CD14-positive monocyte (primary cell): ENCODE results near the gene SRRM5. TPM values are rescaled to one million over a fixed set of nuclear protein-coding genes. Genes with fewer than 3 reads are reported as not detected.
"Not testable (repeated sequence)": the region's sequence is repeated elsewhere in the genome, so short reads cannot be mapped to it uniquely, and the experiment has no call there.

ENCODE experiments used
- DNase-seq, 3 donors: peaks; one replicate each; pipeline ENCODE4 v3.0.0-alpha.2; 2011 to 2022
- H2AFZ ChIP-seq: 2 replicates; pipeline ENCODE4 v1.6.0; 2012; ENCODE audit warnings: mild to moderate bottlenecking, low read depth, low read length, inconsistent platforms; ENCODE audit not compliant: insufficient read depth, poor library complexity, severe bottlenecking
- H3K27ac ChIP-seq, 2 donors: 1 replicate in 1 of 2; 2 replicates in 1 of 2; pipeline ENCODE4 v1.5.1; 2012 to 2013; ENCODE audit warnings: low read length in 2 of 2, control low read depth in 1 of 2, inconsistent platforms in 1 of 2, low read depth in 1 of 2, mild to moderate bottlenecking in 1 of 2
- H3K27me3 ChIP-seq, 2 donors: one replicate each; pipeline versions ENCODE4 v1.6.0 to v1.6.1; 2011 to 2013; ENCODE audit warnings: low read length in 2 of 2; ENCODE audit not compliant: control insufficient read depth in 2 of 2, insufficient read depth in 2 of 2
- H3K36me3 ChIP-seq, 2 donors: replicated peaks in 1 of 2; 1 replicate in 1 of 2; 2 replicates in 1 of 2; pipeline versions ENCODE4 v1.5.1 to v1.6.1; 2012 to 2013; ENCODE audit warnings: low read length in 2 of 2, control low read depth in 1 of 2, inconsistent platforms in 1 of 2, mild to moderate bottlenecking in 1 of 2; ENCODE audit not compliant: insufficient read depth in 2 of 2, control insufficient read depth in 1 of 2
- H3K4me1 ChIP-seq, 2 donors: 1 replicate in 1 of 2; 2 replicates in 1 of 2; pipeline versions ENCODE4 v1.5.1 to v1.6.1; 2012 to 2013; ENCODE audit warnings: low read length in 2 of 2, control low read depth in 1 of 2, inconsistent platforms in 1 of 2, mild to moderate bottlenecking in 1 of 2, moderate library complexity in 1 of 2; ENCODE audit not compliant: insufficient read depth in 2 of 2, control insufficient read depth in 1 of 2
- H3K4me2 ChIP-seq: replicated peaks from 2 replicates; pipeline ENCODE3; 2012; ENCODE audit warnings: low read length, moderate library complexity, mild to moderate bottlenecking; ENCODE audit not compliant: poor library complexity, severe bottlenecking; ENCODE audit errors: extremely low read depth
- H3K4me3 ChIP-seq, 3 experiments: fragments of 200-600 bp in 1 of 3; sonication (generic) in 1 of 3; replicated peaks in 1 of 3; 1 replicate in 2 of 3; 2 replicates in 1 of 3; pipeline ENCODE4 v1.5.1; 2011 to 2013; ENCODE audit warnings: low read length in 3 of 3, mild to moderate bottlenecking in 3 of 3, control low read depth in 2 of 3, low read depth in 2 of 3, inconsistent platforms in 1 of 3, moderate library complexity in 1 of 3
- H3K79me2 ChIP-seq: 2 replicates; pipeline ENCODE4 v1.6.0; 2012; ENCODE audit warnings: mild to moderate bottlenecking, control low read depth, inconsistent platforms, low read length, moderate library complexity; ENCODE audit not compliant: insufficient read depth
- H3K9ac ChIP-seq: 2 replicates; pipeline ENCODE4 v1.6.0; 2017; ENCODE audit warnings: low read length, mild to moderate bottlenecking; ENCODE audit not compliant: insufficient read depth, poor library complexity, severe bottlenecking
- H3K9me3 ChIP-seq, 2 donors: replicated peaks in 1 of 2; 1 replicate in 1 of 2; 2 replicates in 1 of 2; pipeline versions ENCODE4 v1.5.1 to v1.6.1; 2012 to 2013; ENCODE audit warnings: low read length in 2 of 2, control low read depth in 1 of 2; ENCODE audit not compliant: control insufficient read depth in 1 of 2, insufficient read depth in 1 of 2
- H4K20me1 ChIP-seq: 2 replicates; pipeline ENCODE4 v1.6.0; 2012; ENCODE audit warnings: mild to moderate bottlenecking, low read length, control low read depth, moderate library complexity; ENCODE audit not compliant: insufficient read depth
- H3K27ac Mint-ChIP-seq, 7 donors: one replicate each; pipeline ENCODE4 v1.8.0; 2020; ENCODE audit warnings: mild to moderate bottlenecking in 7 of 7, mixed read lengths in 7 of 7, moderate library complexity in 6 of 7, inconsistent platforms in 2 of 7
- H3K27me3 Mint-ChIP-seq, 3 donors: one replicate each; pipeline ENCODE4 v1.8.0; 2021 to 2022; ENCODE audit warnings: low read depth in 3 of 3, mild to moderate bottlenecking in 3 of 3, mixed read lengths in 3 of 3, moderate library complexity in 3 of 3, inconsistent platforms in 1 of 3
- H3K36me3 Mint-ChIP-seq, 2 donors: one replicate each; pipeline ENCODE4 v1.8.0; 2020; ENCODE audit warnings: mixed read lengths in 2 of 2, inconsistent platforms in 1 of 2, mild to moderate bottlenecking in 1 of 2
- H3K4me1 Mint-ChIP-seq: one replicate; pipeline ENCODE4 v1.8.0; 2020; ENCODE audit warnings: mild to moderate bottlenecking, mixed read lengths
- H3K4me3 Mint-ChIP-seq, 2 donors: one replicate each; pipeline ENCODE4 v1.8.0; 2020; ENCODE audit warnings: mild to moderate bottlenecking in 2 of 2, mixed read lengths in 2 of 2, moderate library complexity in 1 of 2
- H3K9me3 Mint-ChIP-seq, 7 donors: one replicate each; pipeline ENCODE4 v1.8.0; 2020 to 2022; ENCODE audit warnings: mixed read lengths in 7 of 7, mild to moderate bottlenecking in 6 of 7, moderate library complexity in 6 of 7, inconsistent platforms in 2 of 7
- WGBS: methylation state at CpG from one replicate; pipeline ENCODE4 v1.1.5; 2013; ENCODE audit warnings: missing lambda C conversion rate; ENCODE audit not compliant: insufficient coverage; 5-methylcytosine and 5-hydroxymethylcytosine counted together
- intact Hi-C, 2 donors: fragments of 100-400 bp; cut with micrococcal nuclease; formaldehyde crosslinking; loops; one replicate each; pipeline versions ENCODE4 v1.15.0 to v1.15.1; 2023
- polyA plus RNA-seq, 3 donors: library from polyadenylated mRNA; depleted of rRNA in 1 of 3; unstranded in 2 of 3; stranded (reverse) in 1 of 3; fragments of 300-500 nt in 2 of 3; fragments of >200 nt in 1 of 3; fragmentation: Illumina TruSeq in 2 of 3; gene quantifications; 1 replicate in 2 of 3; 2 replicates in 1 of 3; pipeline ENCODE4 v1.2.3, GENCODE V29; 2012 to 2021
- TF ChIP-seq, protein P1 (sequence below): fragments of 200-600 bp; IDR thresholded peaks from one replicate; pipeline ENCODE4 v1.8.0; 2022; ENCODE audit warnings: antibody characterized with exemption, mild to moderate bottlenecking

Gene SRRM5
- polyA plus RNA-seq, 3 donors, result 0.36 TPM; not detected in 2

DNA sequence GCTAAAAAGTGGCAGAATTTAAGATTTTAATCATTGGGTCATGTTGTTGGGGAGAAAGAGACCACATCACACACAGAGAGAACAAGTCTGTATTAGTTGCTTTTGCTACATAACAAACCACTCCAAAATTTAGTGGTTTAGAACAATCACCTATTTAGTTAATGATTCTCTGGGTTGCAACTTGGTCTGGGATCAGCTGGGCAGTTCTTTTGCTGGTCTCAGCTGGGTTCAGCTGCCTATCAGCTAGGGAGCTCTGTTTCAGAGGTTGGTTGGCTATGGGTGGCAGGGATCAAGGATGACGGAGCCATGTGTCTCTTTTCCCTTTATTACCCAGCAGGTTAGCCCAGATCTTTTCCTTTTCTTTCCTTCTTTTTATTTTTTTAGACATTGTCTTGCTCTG is 27.4 kb upstream of the SRRM5 start:
- WGBS, result no CpG with 5 or more reads among the region's 1 CpG
- TF ChIP-seq, protein P1, sequence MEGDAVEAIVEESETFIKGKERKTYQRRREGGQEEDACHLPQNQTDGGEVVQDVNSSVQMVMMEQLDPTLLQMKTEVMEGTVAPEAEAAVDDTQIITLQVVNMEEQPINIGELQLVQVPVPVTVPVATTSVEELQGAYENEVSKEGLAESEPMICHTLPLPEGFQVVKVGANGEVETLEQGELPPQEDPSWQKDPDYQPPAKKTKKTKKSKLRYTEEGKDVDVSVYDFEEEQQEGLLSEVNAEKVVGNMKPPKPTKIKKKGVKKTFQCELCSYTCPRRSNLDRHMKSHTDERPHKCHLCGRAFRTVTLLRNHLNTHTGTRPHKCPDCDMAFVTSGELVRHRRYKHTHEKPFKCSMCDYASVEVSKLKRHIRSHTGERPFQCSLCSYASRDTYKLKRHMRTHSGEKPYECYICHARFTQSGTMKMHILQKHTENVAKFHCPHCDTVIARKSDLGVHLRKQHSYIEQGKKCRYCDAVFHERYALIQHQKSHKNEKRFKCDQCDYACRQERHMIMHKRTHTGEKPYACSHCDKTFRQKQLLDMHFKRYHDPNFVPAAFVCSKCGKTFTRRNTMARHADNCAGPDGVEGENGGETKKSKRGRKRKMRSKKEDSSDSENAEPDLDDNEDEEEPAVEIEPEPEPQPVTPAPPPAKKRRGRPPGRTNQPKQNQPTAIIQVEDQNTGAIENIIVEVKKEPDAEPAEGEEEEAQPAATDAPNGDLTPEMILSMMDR, result no peak
- Histone ChIP-seq H3K9me3 (no peaks in the 10 kb centered on the region), H3K36me3 (peaks cover 0 to 6% of the 10 kb centered on the region in 2 donors), H3K4me3 (no peak overlapping the region), H3K79me2 (no peaks in the 10 kb centered on the region), H3K27me3 (no peaks in the 10 kb centered on the region), H3K9ac (no peak overlapping the region), H3K27ac (peak overlapping the region in 1 of 2 donors; percentile 63), H3K4me1 (peaks cover 26 to 29% of the 10 kb centered on the region in 2 donors), H2AFZ (peak overlapping the region; percentile 24), H3K4me2 (no peak overlapping the region), H4K20me1 (no peaks in the 10 kb centered on the region)
- no peaks in the 10 kb centered on the region for H3K27me3 Mint-ChIP-seq
- H3K36me3 Mint-ChIP-seq, result peaks cover 15 to 26% of the 10 kb centered on the region in 2 donors
- DNase-seq, result no peak
- no peak overlapping the region for H3K4me3 Mint-ChIP-seq
- H3K9me3 Mint-ChIP-seq, result no peaks in the 10 kb centered on the region
- peak overlapping the region; percentile 31 to 88 (median 76) for H3K27ac Mint-ChIP-seq
- intact Hi-C loops, result loop anchor here in 1 of 2 donors (5.0 kb wide), 1 partner anchor 52 kb away; the partner anchor contains the start of gene ZNF575
- H3K4me1 Mint-ChIP-seq, result peaks cover 33% of the 10 kb centered on the region

DNA sequence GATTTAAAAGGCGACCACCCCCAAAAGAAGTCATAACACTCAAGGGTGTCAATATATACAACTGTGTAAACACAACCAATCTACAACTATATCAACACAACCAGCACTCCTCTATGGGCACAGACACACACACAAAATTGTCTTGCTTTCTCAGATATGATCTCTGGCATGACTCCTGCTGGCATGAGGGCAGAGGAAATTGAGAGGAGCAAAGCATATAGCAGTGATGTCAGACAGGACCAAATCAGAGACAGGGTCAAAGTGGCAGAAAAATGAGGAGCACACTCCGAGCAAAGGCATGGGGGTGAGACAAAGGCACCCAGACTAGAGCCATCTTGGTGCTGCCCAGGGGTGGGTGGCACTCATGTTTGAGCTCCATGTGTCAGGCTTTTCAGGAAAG is 25.5 kb upstream of the SRRM5 start:
- intact Hi-C loops, result no loop called here
- no peak overlapping the region for H2AFZ ChIP-seq
- H3K4me1 ChIP-seq, result peaks cover 8 to 13% of the 10 kb centered on the region in 2 donors
- peaks cover 0 to 3% (median 0%) of the 10 kb centered on the region in 3 donors for H3K27me3 Mint-ChIP-seq
- no peak overlapping the region for H3K9ac ChIP-seq
- 80% methylated on average over 2 of the region's 2 CpGs for WGBS
- no peaks in the 10 kb centered on the region for H3K9me3 ChIP-seq
- no peaks in the 10 kb centered on the region for H3K79me2 ChIP-seq
- no peaks in the 10 kb centered on the region for H3K9me3 Mint-ChIP-seq
- no peak overlapping the region for H3K4me2 ChIP-seq
- H4K20me1 ChIP-seq, result peaks cover 3% of the 10 kb centered on the region
- TF ChIP-seq, protein P1, result no peak
- no peak overlapping the region for H3K4me3 ChIP-seq
- H3K27ac ChIP-seq, result no peak overlapping the region
- H3K4me1 Mint-ChIP-seq, result peaks cover 17% of the 10 kb centered on the region
- H3K36me3 ChIP-seq, result peaks cover 9% of the 10 kb centered on the region in 2 donors
- no peak for DNase-seq
- H3K27me3 ChIP-seq, result no peaks in the 10 kb centered on the region
- H3K27ac Mint-ChIP-seq, result peak overlapping the region in 1 of 7 donors; percentile 0
- H3K36me3 Mint-ChIP-seq, result peaks cover 29 to 44% of the 10 kb centered on the region in 2 donors
- no peak overlapping the region for H3K4me3 Mint-ChIP-seq

DNA sequence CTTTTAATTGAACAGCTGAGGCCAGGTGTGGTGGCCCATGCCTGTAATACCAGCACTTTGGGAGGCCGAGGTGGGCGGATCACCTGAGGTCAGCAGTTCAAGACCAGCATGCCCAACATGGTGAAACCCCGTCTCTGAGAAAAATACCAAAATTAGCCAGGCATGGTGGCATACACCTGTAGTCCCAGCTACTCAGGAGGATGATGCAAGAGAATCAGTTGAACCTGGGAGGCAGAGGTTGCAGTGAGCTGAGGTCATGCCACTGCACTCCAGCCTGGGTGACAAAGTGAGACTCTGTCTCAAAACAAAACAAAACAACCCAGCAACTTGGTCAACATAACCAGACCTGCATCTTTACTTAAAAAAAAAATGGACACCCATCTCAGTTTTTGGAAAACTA is 24.9 kb upstream of the SRRM5 start:
- H3K9me3 ChIP-seq, H3K4me1 ChIP-seq, H3K4me2 ChIP-seq, H3K27ac ChIP-seq, H3K27ac Mint-ChIP-seq, H3K27me3 Mint-ChIP-seq, DNase-seq, intact Hi-C loops, H3K79me2 ChIP-seq, H3K9me3 Mint-ChIP-seq, H2AFZ ChIP-seq, H3K27me3 ChIP-seq, H3K4me3 ChIP-seq, H3K9ac ChIP-seq, H3K4me3 Mint-ChIP-seq, H4K20me1 ChIP-seq: not testable (repeated sequence)
- Mint-ChIP-seq H3K36me3 (peaks cover 31 to 49% of the 10 kb centered on the region in 2 donors), H3K4me1 (peaks cover 11% of the 10 kb centered on the region)
- WGBS, result 100% methylated on average over 2 of the region's 3 CpGs
- peaks cover 9 to 16% of the 10 kb centered on the region in 2 donors for H3K36me3 ChIP-seq
